Suppressor macrophage treated with lipopolysaccharide for 4 hours (primary cell): Measurements from ENCODE around the gene DCAF10.
"Not testable (repeated sequence)": the region's sequence is repeated elsewhere in the genome, so short reads cannot be mapped to it uniquely, and the experiment has no call there.

Experiments used
- DNase-seq: peaks from one replicate; pipeline ENCODE4 v3.0.0-alpha.2; 2020

Gene DCAF10

DNA sequence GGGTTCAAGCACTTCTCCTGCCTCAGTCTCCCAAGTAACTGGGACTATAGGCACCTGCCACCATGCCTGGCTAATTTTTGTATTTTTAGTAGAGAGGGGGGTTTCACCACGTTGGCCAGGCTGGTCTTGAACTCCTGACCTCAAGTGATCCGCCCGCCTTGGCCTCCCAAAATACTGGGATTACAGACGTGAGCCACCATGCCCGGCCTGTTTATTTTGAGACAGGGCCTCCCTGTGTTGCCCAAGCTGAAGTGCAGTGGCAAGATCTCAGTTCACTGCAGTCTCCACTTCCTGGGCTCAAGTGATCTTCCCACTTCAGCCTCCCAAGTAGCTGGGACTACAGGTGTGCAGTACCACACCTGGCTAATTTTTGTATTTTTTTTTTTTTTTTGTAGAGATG, 109.2 kb downstream of the DCAF10 start:
- not testable (repeated sequence) for DNase-seq

DNA sequence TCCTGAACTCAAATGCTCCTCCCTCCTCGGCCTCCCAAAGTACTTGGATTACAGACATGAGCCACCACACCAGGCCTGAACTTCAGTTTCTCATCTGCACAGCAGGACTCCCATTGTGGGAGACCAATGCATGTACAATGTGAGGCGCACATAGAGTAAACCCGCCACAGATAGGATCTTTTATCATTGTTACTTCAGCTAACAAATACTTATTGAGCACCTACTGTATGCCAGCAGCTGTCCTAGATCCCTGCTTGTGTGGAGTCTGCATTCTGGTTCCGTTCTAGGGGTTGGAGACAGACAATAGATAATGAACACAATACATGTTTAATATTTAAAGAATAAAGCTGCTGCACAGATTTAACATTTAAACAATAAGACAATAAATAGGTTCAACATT, 109.7 kb downstream of the DCAF10 start:
- DNase-seq, result no peak

DNA sequence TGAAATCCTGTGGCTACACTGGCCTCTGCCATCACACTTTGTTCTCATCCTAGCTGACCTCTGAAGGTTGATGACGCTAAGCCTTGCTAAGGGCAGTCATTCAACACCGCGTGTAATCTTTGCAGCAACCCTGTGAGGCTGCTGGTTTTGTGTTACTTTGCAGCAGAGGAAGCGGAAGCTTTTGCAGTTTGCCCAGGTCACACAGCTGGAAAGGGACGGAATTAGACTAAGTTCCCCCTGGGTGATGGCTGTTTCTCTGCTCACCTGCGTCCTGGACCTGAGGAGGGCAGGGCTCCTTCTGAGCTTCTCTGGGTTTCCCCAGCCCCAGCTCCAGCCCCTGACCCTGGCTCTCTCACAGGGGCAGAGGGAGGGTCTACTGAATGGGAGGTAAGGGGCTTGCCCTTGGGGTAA, 110.7 kb downstream of the DCAF10 start:
- no peak for DNase-seq

DNA sequence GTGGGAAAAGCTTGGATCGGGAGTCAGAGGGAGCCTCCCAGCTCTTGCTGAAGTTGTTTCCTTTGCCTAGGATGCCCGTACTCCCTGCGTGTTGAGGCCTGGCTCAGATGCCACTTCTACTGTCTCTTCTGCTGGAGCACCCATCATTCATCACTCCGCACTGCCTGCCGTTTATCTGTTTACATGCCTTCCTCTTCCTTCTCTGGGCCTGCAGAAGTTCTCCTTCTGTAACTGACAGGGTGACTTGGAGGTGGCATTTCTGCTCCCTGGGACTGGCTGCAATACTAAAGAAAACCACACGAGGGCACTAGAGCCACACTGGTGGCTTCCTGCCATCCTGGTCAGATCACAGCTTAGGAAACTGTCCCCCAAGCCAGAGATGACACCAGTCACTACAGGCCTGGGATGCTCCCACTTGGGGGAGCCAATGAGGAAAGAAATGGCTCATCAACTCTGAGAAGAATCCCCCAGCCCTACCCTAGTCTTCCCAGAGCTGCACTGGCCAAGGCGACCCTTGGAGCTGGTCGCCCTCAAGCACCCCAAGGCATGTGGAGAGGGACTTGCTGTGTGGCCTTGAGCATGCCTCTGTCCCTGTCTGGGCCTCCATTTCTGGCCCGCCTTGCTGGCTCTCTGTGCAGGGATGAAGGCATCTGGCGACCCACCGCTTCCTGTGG, 113.0 kb downstream of the DCAF10 start:
- DNase-seq, result peak; percentile 91

DNA sequence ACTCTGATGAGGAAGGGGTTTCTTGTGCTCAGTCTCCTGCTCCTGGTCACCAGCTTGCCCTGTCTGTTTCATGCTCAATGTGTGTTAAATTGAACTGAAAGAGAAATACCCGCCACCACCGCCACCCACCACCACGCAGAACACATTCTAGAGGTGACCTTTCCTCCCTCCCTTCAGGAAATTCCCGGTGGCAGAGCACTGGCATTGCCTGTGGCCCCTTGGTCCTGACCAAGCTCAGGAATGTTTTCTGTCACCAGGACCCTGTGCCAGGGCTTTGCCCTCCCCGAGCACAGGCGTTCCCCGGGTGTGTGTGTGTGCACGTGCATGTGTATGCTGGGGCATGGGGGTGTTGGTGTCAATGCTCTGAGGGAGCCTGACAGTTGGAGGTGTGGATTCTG, 113.6 kb downstream of the DCAF10 start:
- DNase-seq, result no peak

DNA sequence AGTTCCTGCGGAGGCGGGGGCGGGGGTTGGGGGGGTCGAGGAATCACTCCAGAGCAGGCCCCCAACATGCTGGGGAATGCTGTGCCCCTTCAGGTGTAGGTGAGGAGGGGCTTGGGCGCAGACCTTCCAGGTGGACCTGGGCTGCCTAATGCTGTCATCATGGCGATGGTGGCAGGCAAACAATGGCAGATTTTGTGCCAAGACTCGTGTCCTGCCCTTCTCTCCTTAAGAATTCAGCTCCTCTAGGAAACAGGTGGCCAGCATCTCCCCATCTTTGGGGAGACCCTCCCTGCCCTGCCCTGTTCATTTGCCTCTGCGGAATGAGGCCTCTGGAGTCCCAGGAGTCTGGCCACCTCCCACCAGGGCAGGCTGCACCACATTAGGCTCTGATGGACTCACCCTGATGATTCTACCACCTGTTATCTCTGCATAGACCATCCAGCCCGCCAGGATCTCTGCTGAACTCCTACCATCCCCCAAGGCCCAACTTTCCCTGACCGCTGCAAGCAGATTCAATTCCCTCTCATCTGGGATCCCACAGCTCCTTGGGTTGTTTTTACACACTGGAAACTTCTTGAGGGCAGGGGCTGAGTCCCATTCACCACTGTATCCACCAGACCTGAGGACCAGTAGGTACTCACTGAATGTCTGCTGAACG, 114.2 kb downstream of the DCAF10 start:
- DNase-seq, result no peak

DNA sequence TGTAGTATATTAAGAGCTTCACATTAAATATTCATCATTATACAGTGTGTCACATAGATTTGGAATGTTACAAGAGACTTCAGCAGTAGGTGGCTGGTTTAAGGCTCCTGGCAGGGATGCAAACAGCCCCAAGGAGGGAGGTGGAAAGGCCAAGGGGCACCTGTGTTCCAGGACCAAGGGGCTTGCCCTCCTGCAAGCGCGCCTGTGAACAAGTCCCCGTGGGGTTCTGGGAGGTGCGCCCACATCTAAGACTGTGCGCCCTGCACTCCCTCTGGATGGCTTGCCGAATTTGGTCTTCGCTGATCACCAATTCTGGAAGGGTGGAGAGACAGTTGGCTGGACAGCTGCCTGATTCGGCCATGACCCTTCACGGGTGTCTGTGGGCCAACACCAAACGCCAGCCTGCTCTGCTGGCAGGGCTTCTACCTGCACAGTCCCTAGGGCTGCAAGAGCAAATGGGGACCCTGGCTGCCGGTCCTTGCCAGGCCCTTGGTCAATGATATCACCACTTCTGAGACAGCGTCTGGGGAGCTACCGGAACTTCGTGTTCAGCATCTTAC, 115.4 kb downstream of the DCAF10 start:
- DNase-seq, result no peak

DNA sequence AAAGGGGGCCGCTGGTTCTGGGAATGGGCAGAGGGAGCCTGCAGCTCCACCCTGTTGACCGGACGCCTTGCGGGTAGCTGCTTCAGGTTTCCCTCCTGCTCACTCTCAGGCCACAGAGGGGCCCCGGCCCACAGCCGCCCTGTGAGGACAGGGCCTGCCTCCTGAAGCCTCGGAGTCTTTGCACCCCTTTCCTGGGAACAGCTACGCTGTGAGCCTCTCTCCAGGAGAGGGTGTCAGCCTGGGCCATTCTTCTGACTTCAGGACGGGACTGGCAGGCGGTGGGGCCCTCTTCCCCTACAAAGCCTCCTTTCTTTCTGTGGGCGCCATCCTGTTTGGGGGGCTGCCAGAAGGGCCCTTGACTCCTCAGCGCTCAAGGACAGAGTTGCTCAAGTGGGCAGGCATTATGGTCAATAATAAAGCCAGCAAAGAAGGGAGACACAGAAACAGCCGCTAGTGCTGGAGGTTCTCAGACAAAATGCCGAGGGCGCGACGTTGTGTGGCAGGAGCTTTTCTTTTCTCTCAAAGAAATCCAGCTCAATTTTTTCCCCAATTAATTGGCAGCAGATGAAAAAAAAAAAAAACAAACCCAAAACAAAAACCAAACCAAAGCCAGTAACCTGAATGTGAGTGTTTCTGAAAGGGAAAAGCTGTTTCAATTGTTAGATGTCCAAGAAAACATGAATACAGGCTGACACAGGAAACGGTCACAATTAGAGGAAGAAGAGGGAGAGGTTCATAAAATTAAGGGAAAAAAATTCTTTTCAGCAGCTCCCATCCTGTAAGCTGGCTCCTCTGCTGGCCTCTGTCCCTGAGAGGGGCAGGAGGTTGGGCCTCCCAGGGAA, 116.1 kb downstream of the DCAF10 start:
- no peak for DNase-seq
